Osteoblast (primary cell): Measurements from ENCODE around the gene ADAMTS17. TPM values are rescaled to one million over a fixed set of nuclear protein-coding genes. Genes with fewer than 3 reads are reported as not detected.

Experiments
- DNase-seq: peaks from one replicate; pipeline ENCODE4 v3.0.0; 2011; ENCODE audit warnings: low spot score, mixed read lengths; ENCODE audit not compliant: insufficient read length; ENCODE audit errors: missing footprints
- H2AFZ ChIP-seq: 2 replicates; pipeline ENCODE4 v1.6.0; 2011; ENCODE audit warnings: mild to moderate bottlenecking, low read length
- H3K27ac ChIP-seq: 2 replicates; pipeline ENCODE4 v1.5.1; 2011; ENCODE audit warnings: mild to moderate bottlenecking, low read depth, low read length, moderate library complexity
- H3K27me3 ChIP-seq: 2 replicates; pipeline ENCODE4 v1.6.0; 2012; ENCODE audit warnings: mild to moderate bottlenecking, control low read depth, inconsistent platforms, low read length, moderate library complexity; ENCODE audit not compliant: insufficient read depth
- H3K36me3 ChIP-seq: 2 replicates; pipeline ENCODE4 v1.5.1; 2011; ENCODE audit warnings: mild to moderate bottlenecking, low read length, control low read depth, moderate library complexity; ENCODE audit not compliant: insufficient read depth
- H3K4me1 ChIP-seq: 2 replicates; pipeline ENCODE4 v1.5.1; 2011; ENCODE audit warnings: mild to moderate bottlenecking, low read length, control low read depth, moderate library complexity; ENCODE audit not compliant: insufficient read depth
- H3K4me2 ChIP-seq: 2 replicates; pipeline ENCODE4 v1.6.0; 2011; ENCODE audit warnings: mild to moderate bottlenecking, low read length; ENCODE audit not compliant: insufficient read depth
- H3K4me3 ChIP-seq: fragments of 200-600 bp; sonication (generic); 3 replicates; pipeline ENCODE4 v1.5.1; 2012; ENCODE audit warnings: mild to moderate bottlenecking, low read length, inconsistent platforms; ENCODE audit not compliant: insufficient read depth
- H3K79me2 ChIP-seq: 2 replicates; pipeline ENCODE4 v1.6.0; 2012; ENCODE audit warnings: mild to moderate bottlenecking, low read length, control low read depth, inconsistent platforms; ENCODE audit not compliant: insufficient read depth
- H3K9me3 ChIP-seq: 2 replicates; pipeline ENCODE4 v1.5.1; 2011; ENCODE audit warnings: low read depth, low read length, control low read depth
- H4K20me1 ChIP-seq: 2 replicates; pipeline ENCODE4 v1.6.0; 2012; ENCODE audit warnings: mild to moderate bottlenecking, low read length, control low read depth; ENCODE audit not compliant: insufficient read depth
- total RNA-seq: library from RNA; depleted of rRNA; stranded (reverse); fragments of >200 nt; gene quantifications from 2 replicates; pipeline ENCODE4 v1.2.3, GENCODE V29; 2012
- TF ChIP-seq, protein P1 (sequence below): IDR thresholded peaks from 2 replicates; pipeline ENCODE4 v1.5.1; 2011; ENCODE audit warnings: mild to moderate bottlenecking, low read depth, low read length, moderate library complexity; ENCODE audit errors: extremely low read depth

The ADAMTS17 gene
- total RNA-seq, 1 donor = under 0.01 TPM

DNA sequence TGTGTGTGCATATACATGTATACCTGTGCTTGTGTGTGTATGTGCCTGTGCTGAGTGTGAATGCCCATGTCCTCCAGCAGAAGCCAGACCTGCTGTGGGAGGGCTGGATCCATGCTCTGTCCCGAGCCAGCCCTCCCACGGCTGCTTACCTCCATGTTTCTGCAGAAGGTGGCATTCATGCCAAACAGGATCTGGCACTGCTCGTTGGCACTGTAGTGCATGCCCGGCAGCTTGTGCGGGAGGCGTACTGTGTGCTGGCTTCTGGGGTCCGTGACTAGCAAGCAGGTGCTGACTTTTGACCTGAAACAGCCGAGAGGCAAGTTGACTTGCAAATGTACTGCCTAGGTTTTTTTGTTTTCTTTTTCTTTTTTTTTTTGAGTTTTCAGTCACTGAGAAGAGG lies 189.3 kb downstream of the ADAMTS17 start:
- H3K4me1 ChIP-seq = no peaks in the 10 kb centered on the region
- H3K36me3 ChIP-seq = no peaks in the 10 kb centered on the region
- H3K4me3 ChIP-seq = no peak overlapping the region
- H2AFZ ChIP-seq = no peak overlapping the region
- H3K79me2 ChIP-seq = no peaks in the 10 kb centered on the region
- TF ChIP-seq, protein P1, sequence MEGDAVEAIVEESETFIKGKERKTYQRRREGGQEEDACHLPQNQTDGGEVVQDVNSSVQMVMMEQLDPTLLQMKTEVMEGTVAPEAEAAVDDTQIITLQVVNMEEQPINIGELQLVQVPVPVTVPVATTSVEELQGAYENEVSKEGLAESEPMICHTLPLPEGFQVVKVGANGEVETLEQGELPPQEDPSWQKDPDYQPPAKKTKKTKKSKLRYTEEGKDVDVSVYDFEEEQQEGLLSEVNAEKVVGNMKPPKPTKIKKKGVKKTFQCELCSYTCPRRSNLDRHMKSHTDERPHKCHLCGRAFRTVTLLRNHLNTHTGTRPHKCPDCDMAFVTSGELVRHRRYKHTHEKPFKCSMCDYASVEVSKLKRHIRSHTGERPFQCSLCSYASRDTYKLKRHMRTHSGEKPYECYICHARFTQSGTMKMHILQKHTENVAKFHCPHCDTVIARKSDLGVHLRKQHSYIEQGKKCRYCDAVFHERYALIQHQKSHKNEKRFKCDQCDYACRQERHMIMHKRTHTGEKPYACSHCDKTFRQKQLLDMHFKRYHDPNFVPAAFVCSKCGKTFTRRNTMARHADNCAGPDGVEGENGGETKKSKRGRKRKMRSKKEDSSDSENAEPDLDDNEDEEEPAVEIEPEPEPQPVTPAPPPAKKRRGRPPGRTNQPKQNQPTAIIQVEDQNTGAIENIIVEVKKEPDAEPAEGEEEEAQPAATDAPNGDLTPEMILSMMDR = no peak
- no peak overlapping the region for H3K27ac ChIP-seq
- H3K27me3 ChIP-seq = no peaks in the 10 kb centered on the region
- no peak overlapping the region for H3K4me2 ChIP-seq
- H4K20me1 ChIP-seq = no peaks in the 10 kb centered on the region
- DNase-seq = no peak
- peaks cover 2% of the 10 kb centered on the region for H3K9me3 ChIP-seq

DNA sequence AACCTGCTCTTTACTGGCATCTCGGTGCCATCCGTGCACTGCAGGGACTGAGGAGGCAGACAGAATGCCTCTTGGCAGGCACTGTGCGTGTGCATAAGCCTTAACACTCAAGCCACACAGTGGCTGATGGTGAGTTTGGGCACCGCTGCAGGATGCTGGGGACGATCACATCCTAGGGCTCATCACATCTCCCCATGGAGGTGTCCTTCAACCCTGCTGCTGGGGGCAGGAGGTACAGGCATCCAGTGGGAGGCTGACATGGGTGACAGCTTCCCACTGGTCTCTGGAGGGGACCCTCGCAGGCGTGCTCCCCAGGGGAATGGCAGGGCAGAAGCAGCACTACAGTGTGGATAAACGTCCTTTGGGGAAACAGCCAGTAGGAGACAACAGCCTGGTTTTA lies 190.9 kb downstream of the ADAMTS17 start:
- Histone ChIP-seq H3K79me2 (no peaks in the 10 kb centered on the region), H3K36me3 (no peaks in the 10 kb centered on the region), H3K27me3 (no peaks in the 10 kb centered on the region), H4K20me1 (no peaks in the 10 kb centered on the region), H3K27ac (no peak overlapping the region), H3K9me3 (peaks cover 2% of the 10 kb centered on the region), H3K4me1 (no peaks in the 10 kb centered on the region), H3K4me2 (no peak overlapping the region), H3K4me3 (no peak overlapping the region), H2AFZ (no peak overlapping the region)
- TF ChIP-seq, protein P1 = no peak
- no peak for DNase-seq

DNA sequence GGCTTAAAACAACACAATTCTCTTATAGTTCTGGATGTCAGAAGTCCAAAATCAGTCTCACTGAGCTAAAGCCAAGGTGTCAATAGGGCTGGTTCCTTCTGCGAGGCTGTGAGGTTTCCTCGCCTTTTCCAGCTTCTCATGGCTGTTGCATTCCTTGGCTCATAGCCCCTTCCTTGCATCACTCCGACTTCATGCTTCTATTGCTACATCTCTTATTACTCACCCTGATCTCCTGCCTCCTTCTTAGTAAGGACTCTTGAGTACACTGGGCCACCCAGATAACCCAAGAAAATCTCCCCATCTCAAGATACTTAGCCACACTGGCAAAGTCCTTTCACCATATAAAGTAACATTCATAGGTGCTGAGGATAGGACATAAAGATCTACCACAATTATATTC lies 193.9 kb downstream of the ADAMTS17 start:
- Histone ChIP-seq H3K27me3 (no peaks in the 10 kb centered on the region), H3K4me3 (no peak overlapping the region), H3K9me3 (peaks cover 2% of the 10 kb centered on the region), H4K20me1 (no peaks in the 10 kb centered on the region), H3K27ac (no peak overlapping the region), H3K4me2 (no peak overlapping the region), H2AFZ (no peak overlapping the region), H3K4me1 (no peaks in the 10 kb centered on the region), H3K79me2 (no peaks in the 10 kb centered on the region), H3K36me3 (no peaks in the 10 kb centered on the region)
- TF ChIP-seq, protein P1 = no peak
- DNase-seq = no peak

DNA sequence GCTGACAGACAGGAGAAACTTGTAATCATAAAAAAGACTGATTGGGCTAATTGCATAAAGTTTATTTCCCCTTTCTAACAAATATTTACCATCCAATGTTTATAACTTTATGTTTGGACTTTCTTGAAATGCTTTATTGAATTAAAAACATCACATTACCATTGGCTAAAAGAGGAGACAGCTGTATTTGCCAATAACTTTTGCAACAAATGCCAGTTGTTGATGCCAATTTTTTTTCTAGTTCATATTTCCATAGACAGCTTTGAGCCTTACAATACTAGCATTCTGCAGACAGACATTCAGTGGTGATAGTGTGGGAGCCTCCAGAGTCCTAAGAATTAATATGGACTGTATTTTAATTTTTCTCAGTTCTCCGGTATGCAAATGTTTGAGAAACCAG lies 198.4 kb downstream of the ADAMTS17 start:
- Histone ChIP-seq H3K4me1 (no peaks in the 10 kb centered on the region), H3K79me2 (no peaks in the 10 kb centered on the region), H3K4me3 (no peak overlapping the region), H3K9me3 (no peaks in the 10 kb centered on the region), H3K27me3 (no peaks in the 10 kb centered on the region), H3K36me3 (no peaks in the 10 kb centered on the region), H3K27ac (no peak overlapping the region), H2AFZ (no peak overlapping the region), H4K20me1 (no peaks in the 10 kb centered on the region), H3K4me2 (no peak overlapping the region)
- DNase-seq = no peak
- TF ChIP-seq, protein P1 = no peak
